Measurements from ENCODE around the gene ZNF536.

ZNF536 gene

GRCh38 chr19:30402436-30403202, 30.4 kb downstream of the ZNF536 start:
- no peak for TF ChIP-seq EZH2phosphoT487 (IDR thresholded peaks at IDR 0.05; ENCODE audit: low read depth)
- TF ChIP-seq CTCF (IDR thresholded peaks at IDR 0.05; ENCODE audit: low read depth, low read length): no peak
- Histone ChIP-seq H3K27ac (ENCODE audit: low read length) (no peak overlapping the region), H3K36me3 (replicated peaks; ENCODE audit: low read depth, low read length) (no peaks in the 10 kb centered on the region), H3K4me3 (ENCODE audit: low read length) (no peak overlapping the region), H3K79me2 (ENCODE audit: low read length) (no peaks in the 10 kb centered on the region), H3K4me2 (ENCODE audit: low read length) (no peak overlapping the region), H3K9ac (ENCODE audit: low read length) (no peak overlapping the region), H3K27me3 (ENCODE audit: low read depth, low read length) (peaks cover 15% of the 10 kb centered on the region; the same call in 1 of the 2 replicates), H3K9me3 (ENCODE audit: insufficient read depth, low read length) (no peaks in the 10 kb centered on the region), H2AFZ (ENCODE audit: low read depth, low read length) (no peak overlapping the region), H3K4me1 (ENCODE audit: low read length) (no peaks in the 10 kb centered on the region), H4K20me1 (ENCODE audit: insufficient read depth, low read length) (no peaks in the 10 kb centered on the region)

DNA sequence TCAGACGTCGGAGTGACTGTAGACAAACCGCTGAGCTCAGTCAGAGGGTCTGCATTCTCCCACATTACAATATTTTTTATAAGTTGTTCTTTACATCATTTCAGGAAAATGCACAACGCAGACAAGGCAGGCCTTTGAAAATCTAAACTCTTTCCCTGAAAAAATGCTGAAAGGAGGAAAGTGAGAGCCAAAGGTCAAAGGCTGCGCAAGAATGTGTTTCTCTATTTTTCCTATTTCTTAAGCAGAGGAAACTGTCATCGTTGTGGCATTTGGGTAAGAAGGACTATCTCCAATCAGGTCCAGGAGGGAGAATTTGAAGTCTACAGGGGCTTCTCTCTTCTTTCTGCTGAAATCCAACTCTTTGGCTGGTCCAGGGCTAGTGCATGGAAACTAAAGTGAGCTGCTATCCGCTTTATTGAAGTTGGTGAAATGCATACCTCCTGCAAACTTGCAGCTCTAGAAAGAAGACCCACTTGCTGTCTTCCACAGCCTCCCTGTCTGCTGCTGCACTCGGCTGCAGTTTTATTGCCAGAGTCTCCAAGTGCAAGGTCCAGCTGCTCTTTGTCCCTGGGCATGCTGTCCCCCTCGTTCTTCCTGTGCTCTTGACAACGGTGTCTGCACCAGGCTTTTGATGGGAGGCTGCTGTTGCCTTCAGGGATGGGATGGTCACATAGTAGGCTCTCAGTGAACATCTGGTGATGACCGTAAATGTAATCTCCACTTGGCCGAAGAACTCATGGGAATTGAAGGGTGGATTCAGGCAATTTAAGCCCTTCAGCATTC, 31.2 kb downstream of the ZNF536 start:
- no peaks in the 10 kb centered on the region for H4K20me1 ChIP-seq (ENCODE audit: insufficient read depth, low read length)
- no peak overlapping the region for H3K4me2 ChIP-seq (ENCODE audit: low read length)
- H3K27ac ChIP-seq (ENCODE audit: low read length): no peak overlapping the region
- H3K9me3 ChIP-seq (ENCODE audit: insufficient read depth, low read length): no peaks in the 10 kb centered on the region
- H2AFZ ChIP-seq (ENCODE audit: low read depth, low read length): no peak overlapping the region
- TF ChIP-seq CTCF (IDR thresholded peaks at IDR 0.05; ENCODE audit: low read depth, low read length): no peak
- TF ChIP-seq EZH2phosphoT487 (IDR thresholded peaks at IDR 0.05; ENCODE audit: low read depth): no peak
- peaks cover 15% of the 10 kb centered on the region; the same call in 1 of the 2 replicates for H3K27me3 ChIP-seq (ENCODE audit: low read depth, low read length)
- H3K4me3 ChIP-seq (ENCODE audit: low read length): no peak overlapping the region
- H3K79me2 ChIP-seq (ENCODE audit: low read length): no peaks in the 10 kb centered on the region
- H3K4me1 ChIP-seq (ENCODE audit: low read length): no peaks in the 10 kb centered on the region
- H3K9ac ChIP-seq (ENCODE audit: low read length): no peak overlapping the region
- H3K36me3 ChIP-seq (replicated peaks; ENCODE audit: low read depth, low read length): no peaks in the 10 kb centered on the region

GRCh38 chr19:30406220-30407067, 34.3 kb downstream of the ZNF536 start:
- Histone ChIP-seq H3K4me1 (ENCODE audit: low read length) (no peaks in the 10 kb centered on the region), H3K79me2 (ENCODE audit: low read length) (no peaks in the 10 kb centered on the region), H3K4me3 (ENCODE audit: low read length) (no peak overlapping the region), H3K9me3 (ENCODE audit: insufficient read depth, low read length) (no peaks in the 10 kb centered on the region), H3K36me3 (replicated peaks; ENCODE audit: low read depth, low read length) (no peaks in the 10 kb centered on the region), H3K9ac (ENCODE audit: low read length) (no peak overlapping the region), H2AFZ (ENCODE audit: low read depth, low read length) (peak overlapping the region; percentile 39; the same call in 1 of the 2 replicates), H3K27me3 (ENCODE audit: low read depth, low read length) (peaks cover 15% of the 10 kb centered on the region; the same call in 1 of the 2 replicates), H3K27ac (ENCODE audit: low read length) (no peak overlapping the region), H4K20me1 (ENCODE audit: insufficient read depth, low read length) (no peaks in the 10 kb centered on the region), H3K4me2 (ENCODE audit: low read length) (no peak overlapping the region)
- peak; percentile 59 for TF ChIP-seq CTCF (IDR thresholded peaks at IDR 0.05; ENCODE audit: low read depth, low read length)
- TF ChIP-seq EZH2phosphoT487 (IDR thresholded peaks at IDR 0.05; ENCODE audit: low read depth): no peak

Data from OCI-LY3 (cell line).